ENCODE results near the gene INHA.

- TF ChIP-seq CTCF (IDR thresholded peaks at IDR 0.05) (no peak), POLR2AphosphoS5 (IDR thresholded peaks at IDR 0.05) (no peak)
Measured at GRCh38 chr2:219532378-219532649, 39.8 kb upstream of the INHA start.

Measured in esophagus muscularis mucosa (tissue), 3 donors.